Small intestine (tissue), 7 donors: ENCODE results near the gene COG5. TPM values are rescaled to one million over a fixed set of nuclear protein-coding genes. Genes with fewer than 3 reads are reported as not detected.

ENCODE experiments used
- DNase-seq, 2 donors: peaks; one replicate each; pipeline versions ENCODE4 v3.0.0 to v3.0.0-alpha.2; 2013
- FAIRE-seq: peaks from 2 replicates; lab custom pipeline; 2012; peaks lifted over from hg19 to GRCh38; lab: Jason Lieb, UNC
- H3K27ac ChIP-seq, 3 donors: one replicate each; pipeline ENCODE4 v1.5.1; 2013; ENCODE audit warnings: low read length in 2 of 3, mild to moderate bottlenecking in 2 of 3, control low read depth in 1 of 3, inconsistent platforms in 1 of 3, low read depth in 1 of 3, moderate library complexity in 1 of 3
- H3K27me3 ChIP-seq, 3 donors: one replicate each; pipeline ENCODE4 v1.6.1; 2013; ENCODE audit warnings: low read length in 3 of 3, inconsistent platforms in 1 of 3; ENCODE audit not compliant: control insufficient read depth in 3 of 3, insufficient read depth in 3 of 3
- H3K36me3 ChIP-seq, 3 donors: one replicate each; pipeline ENCODE4 v1.6.1; 2013; ENCODE audit warnings: low read length in 3 of 3, inconsistent platforms in 1 of 3, low read depth in 1 of 3, mild to moderate bottlenecking in 1 of 3, moderate library complexity in 1 of 3; ENCODE audit not compliant: control insufficient read depth in 3 of 3, insufficient read depth in 2 of 3
- H3K4me1 ChIP-seq, 3 donors: one replicate each; pipeline ENCODE4 v1.6.1; 2013; ENCODE audit warnings: low read length in 2 of 3, inconsistent platforms in 1 of 3, low read depth in 1 of 3, mild to moderate bottlenecking in 1 of 3, moderate library complexity in 1 of 3; ENCODE audit not compliant: control insufficient read depth in 3 of 3, insufficient read depth in 2 of 3
- H3K4me3 ChIP-seq, 3 donors: one replicate each; pipeline ENCODE4 v1.5.1; 2013; ENCODE audit warnings: low read length in 3 of 3, control low read depth in 1 of 3, inconsistent platforms in 1 of 3, low read depth in 1 of 3, mild to moderate bottlenecking in 1 of 3, moderate library complexity in 1 of 3
- H3K9me3 ChIP-seq, 2 donors: one replicate each; pipeline ENCODE4 v1.6.1; 2013; ENCODE audit warnings: low read depth in 1 of 2, low read length in 1 of 2; ENCODE audit not compliant: control insufficient read depth in 2 of 2, insufficient read depth in 1 of 2
- WGBS, 3 donors: extraction: QIAGEN DNeasy Blood & Tissue Kit; methylation state at CpG; one replicate each; pipeline ENCODE4 v1.1.7; 2013; 5-methylcytosine and 5-hydroxymethylcytosine counted together
- polyA plus RNA-seq, 4 donors: library from polyadenylated mRNA; stranded (reverse) in 3 of 4; unstranded in 1 of 4; fragments of 200-250 nt in 3 of 4; fragments of 120-200 nt in 1 of 4; gene quantifications; one replicate each; pipeline versions ENCODE4 v1.2.1 to v1.2.3, GENCODE V29; 2013
- donor health status: healthy with polysubstance abuse.
- donor health status: control.
- donor health status: control.
- donor health status: Bipolar disorder and iron deficiency.
- donor health status: healthy.

Gene COG5
- polyA plus RNA-seq, 4 donors: 10.3 to 41.6 (median 12.5) TPM

DNA sequence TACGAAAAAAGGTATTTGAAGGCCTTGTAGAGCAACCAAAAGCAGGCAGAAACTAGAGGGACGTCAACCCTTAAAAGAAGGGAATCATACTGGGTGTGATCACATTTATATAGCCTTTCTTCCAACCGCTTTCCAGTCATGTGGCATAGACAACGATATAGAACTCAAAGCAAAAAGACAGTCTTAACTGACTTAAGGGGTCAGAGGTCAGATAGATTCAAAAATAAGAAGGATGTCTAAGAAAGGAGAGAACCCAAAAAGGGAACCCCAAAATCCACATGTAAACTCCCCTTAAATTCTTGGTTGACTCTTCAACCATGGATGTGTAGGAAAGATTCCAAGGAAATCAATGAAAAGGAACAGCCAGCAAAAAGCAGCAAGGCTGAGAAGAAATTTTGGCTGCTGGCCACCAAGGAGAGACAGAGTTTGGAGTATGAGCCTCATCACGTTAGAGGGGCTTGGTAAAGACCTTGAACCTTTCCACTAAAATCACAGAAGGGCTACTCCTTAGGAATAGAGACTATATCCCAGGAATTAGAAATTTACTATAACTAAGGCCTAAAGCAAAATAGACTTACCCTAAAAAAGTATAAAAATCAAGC is 24.9 kb upstream of the COG5 start:
- DNase-seq (no peak), FAIRE-seq (no peak)
- Histone ChIP-seq H3K4me1 (no peaks in the 10 kb centered on the region), H3K9me3 (no peaks in the 10 kb centered on the region), H3K4me3 (no peak overlapping the region), H3K27me3 (no peaks in the 10 kb centered on the region), H3K36me3 (peaks cover 0 to 17% (median 0%) of the 10 kb centered on the region in 3 donors), H3K27ac (no peak overlapping the region)
- WGBS, 3 donors: 92 to 99% (median 93%) methylated on average over 5 of the region's 5 CpGs

DNA sequence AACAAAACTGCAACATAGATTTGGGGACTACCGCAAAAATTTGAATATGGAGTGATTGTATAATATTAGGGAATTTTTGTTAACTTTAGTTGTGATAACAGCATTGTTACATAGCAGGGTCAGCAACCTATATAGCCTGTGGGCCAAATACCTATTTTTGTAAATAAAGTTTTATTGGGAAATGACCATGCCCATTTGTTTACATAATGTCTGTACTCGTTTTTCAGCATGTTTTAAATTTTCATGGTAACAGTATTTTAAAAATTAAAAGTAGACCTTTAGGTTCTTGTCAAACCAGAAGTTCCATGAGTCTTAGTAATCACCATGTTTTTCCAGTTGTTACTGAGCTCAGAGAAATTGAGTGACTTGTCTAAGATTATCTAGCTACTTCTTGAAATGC is 21.0 kb upstream of the COG5 start:
- no peak for FAIRE-seq
- H3K27ac ChIP-seq: no peak overlapping the region
- WGBS, 3 donors: 82 to 88% (median 83%) methylated on average over 2 of the region's 2 CpGs

DNA sequence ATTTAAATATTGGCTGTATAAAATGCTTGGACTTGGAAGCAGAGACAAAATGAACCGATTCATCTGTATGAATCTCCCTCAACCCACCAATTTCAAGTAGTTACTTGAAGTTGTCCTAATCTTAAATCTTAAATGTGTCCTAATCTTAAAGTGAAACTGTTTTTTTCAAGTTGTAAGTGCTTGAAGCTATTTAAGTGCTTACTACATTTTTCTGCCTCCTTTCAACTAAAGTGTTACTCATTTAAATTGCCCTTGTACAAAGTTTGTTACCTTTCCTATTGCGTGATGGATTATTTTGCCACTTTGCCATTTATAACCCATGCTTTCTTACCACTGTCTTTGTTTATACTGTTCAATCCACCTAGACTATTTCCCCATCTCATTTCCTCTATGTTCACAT is 19.2 kb upstream of the COG5 start:
- Histone ChIP-seq H3K4me1 (peaks cover 0 to 9% (median 4%) of the 10 kb centered on the region in 3 donors), H3K36me3 (peaks cover 0 to 12% (median 0%) of the 10 kb centered on the region in 3 donors), H3K27ac (no peak overlapping the region), H3K27me3 (no peaks in the 10 kb centered on the region), H3K4me3 (no peak overlapping the region), H3K9me3 (no peaks in the 10 kb centered on the region)
- 62 to 80% (median 76%) methylated on average over 2 of the region's 2 CpGs for WGBS, 3 donors
- DNase-seq: no peak
- FAIRE-seq: no peak

More for the DNA sequence above, 21.0 kb upstream of the COG5 start:
- Histone ChIP-seq H3K4me3 (no peak overlapping the region), H3K36me3 (peaks cover 0 to 14% (median 0%) of the 10 kb centered on the region in 3 donors), H3K4me1 (peaks cover 0 to 9% (median 4%) of the 10 kb centered on the region in 3 donors), H3K27me3 (no peaks in the 10 kb centered on the region), H3K9me3 (no peaks in the 10 kb centered on the region)
- no peak for DNase-seq

DNA sequence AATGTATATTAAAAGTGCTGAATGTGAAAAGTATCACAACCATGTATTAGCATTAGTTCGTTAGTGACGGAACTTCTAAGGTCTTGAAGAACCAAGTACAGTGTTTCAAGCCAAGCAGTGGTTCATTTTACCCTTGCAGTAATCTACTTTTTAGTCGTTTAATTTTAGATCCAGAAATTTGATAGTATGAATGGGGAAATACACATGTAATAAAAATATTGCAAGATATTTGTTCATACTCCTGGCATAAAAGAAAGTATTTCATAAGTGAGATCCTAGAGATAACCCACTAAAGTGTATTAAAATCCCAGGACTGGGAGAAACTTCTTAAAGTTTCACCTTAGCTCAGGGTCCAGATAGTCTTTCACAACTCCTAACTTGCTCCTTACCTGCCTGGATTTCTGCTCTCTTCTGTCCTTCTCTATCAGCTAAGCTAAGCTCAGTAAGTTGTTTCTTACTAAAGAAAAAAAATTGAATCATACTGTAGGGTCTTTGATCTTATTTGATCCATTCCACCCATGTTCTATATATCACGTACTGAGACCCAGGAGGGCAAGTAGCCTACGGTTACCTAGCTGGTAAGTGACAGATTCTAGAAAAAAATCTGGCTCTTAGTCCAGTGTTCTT is 17.8 kb upstream of the COG5 start:
- Histone ChIP-seq H3K27me3 (no peaks in the 10 kb centered on the region), H3K4me1 (peaks cover 0 to 9% (median 4%) of the 10 kb centered on the region in 3 donors), H3K9me3 (no peaks in the 10 kb centered on the region), H3K4me3 (peak overlapping the region in 1 of 3 donors; percentile 67), H3K36me3 (peaks cover 0 to 8% (median 0%) of the 10 kb centered on the region in 3 donors), H3K27ac (peak overlapping the region in 1 of 3 donors; percentile 91)
- FAIRE-seq (no peak), DNase-seq (peak in 1 of 2 donors; percentile 43)
- WGBS, 3 donors: 19 to 44% (median 36%) methylated on average over 5 of the region's 5 CpGs

DNA sequence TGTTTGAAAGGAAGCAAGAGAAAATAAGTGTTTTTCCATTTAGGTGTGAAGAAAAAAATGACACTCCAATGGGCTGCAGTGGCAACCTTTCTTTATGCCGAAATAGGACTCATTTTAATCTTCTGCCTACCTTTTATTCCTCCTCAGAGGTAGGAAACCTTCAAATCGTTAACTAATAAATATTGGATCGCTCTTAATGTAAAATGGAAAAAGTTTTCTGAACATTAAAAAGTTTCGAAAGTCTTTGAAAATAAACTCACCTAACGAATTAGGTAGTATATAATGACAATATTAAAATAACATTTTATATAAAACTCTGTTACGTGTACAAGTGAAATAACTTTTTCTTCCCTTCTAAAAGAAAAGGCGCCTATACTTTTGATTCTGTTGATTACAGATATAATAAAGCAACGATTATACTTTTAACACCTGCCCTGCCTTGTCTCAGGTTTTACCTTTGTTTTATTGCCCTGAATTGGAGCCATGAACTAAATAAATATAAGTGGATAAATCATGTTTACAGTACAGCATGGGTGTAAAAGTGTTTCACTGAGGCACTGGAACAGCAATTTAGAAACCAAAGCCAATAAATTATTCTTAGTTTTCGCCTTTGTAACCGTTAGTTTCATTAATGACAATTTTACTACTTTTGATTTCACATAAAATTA is 17.1 kb upstream of the COG5 start:
- Histone ChIP-seq H3K4me1 (peaks cover 0 to 9% (median 4%) of the 10 kb centered on the region in 3 donors), H3K4me3 (peak overlapping the region; percentile 67 to 91 (median 87)), H3K36me3 (peaks cover 0 to 8% (median 0%) of the 10 kb centered on the region in 3 donors), H3K9me3 (no peaks in the 10 kb centered on the region), H3K27me3 (no peaks in the 10 kb centered on the region), H3K27ac (peak overlapping the region; percentile 78 to 96 (median 91))
- FAIRE-seq (no peak), DNase-seq (peak; percentile 16 to 52)
- WGBS, 3 donors: 11 to 32% (median 25%) methylated on average over 10 of the region's 10 CpGs

DNA sequence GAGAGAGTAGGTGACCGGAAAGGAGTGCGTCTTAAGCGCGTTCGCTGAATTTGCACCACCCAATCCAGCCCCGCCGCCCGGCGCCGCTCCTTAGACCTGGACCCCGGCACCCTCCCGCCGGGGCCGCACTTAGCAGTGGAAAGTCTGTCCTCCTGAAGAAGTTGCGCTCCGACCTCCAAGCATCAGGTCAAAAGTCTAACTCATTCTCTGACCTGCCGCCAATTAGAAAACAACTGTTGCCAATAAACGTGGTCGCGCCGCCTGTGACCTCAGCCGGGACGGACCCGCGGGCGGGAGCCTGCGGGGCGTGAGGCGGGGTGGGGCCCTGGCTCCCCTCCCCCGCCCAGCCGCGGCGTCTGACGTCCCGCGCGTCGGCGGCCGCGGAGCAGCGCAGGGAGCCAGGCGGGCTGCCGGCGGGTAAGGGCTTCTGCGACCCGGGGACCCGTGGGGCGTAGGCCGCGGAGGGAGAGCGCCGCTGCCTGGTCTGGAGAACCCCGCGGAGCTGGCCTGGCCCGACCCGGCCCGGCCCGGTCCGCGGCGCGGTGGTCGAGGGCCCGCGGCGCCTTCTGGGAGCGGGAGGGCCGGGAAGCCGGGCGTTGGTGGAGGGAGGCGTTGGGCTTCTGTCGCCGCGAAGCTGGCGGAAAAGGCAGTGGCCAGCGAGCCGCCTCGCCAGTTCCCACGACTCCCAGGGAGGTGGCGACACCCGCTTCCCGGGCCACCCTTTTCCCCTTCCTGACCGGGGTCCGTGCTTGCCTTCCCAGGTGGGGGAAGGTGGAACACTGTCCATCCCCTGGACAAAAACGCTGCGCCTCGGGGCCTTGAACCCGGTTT is 16.4 kb upstream of the COG5 start, which contains the start of gene BCAP29:
Gene BCAP29 (plus strand): TSS at position 362 of the 831 bp plus-strand sequence. CDS start 527 bp downstream, outside the sequence.
- WGBS, 3 donors: 0 to 1% (median 0%) methylated on average over 58 to 89 of the region's 89 CpGs
- peak within 1 kb of the TSS; percentile 78 to 96 (median 91) for H3K27ac ChIP-seq
- peaks cover 0 to 9% (median 4%) of the 10 kb centered on the region in 3 donors for H3K4me1 ChIP-seq
- DNase-seq (peak; percentile 77 to 92), FAIRE-seq (no peak)
- no peaks in the 10 kb centered on the region for H3K9me3 ChIP-seq
- H3K36me3 ChIP-seq: peaks cover 0 to 4% (median 0%) of the 10 kb centered on the region in 3 donors
- no peaks in the 10 kb centered on the region for H3K27me3 ChIP-seq
- H3K4me3 ChIP-seq: peak within 1 kb of the TSS; percentile 67 to 91 (median 87)

DNA sequence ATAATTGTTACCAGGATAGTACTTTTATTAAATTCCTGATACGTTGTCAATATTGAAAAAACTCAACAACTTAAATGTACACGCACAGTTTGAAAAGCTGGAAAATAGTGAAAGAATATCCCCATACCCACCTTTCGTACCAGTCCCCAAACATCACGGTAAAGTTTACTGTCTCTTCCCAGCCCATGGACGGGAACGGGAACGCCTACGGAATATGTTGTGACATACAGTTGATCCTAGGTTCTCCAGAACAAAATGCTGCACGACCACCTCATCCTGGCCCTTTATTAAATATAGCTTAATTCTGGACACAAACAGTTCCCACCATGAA is 15.8 kb upstream of the COG5 start:
- DNase-seq: no peak

More for the DNA sequence above, 15.8 kb upstream of the COG5 start:
- H3K4me3 ChIP-seq: peak overlapping the region; percentile 67 to 91 (median 87)
- no peaks in the 10 kb centered on the region for H3K27me3 ChIP-seq
- no peaks in the 10 kb centered on the region for H3K9me3 ChIP-seq
- no peak for FAIRE-seq
- 5 to 8% (median 6%) methylated on average over 9 of the region's 9 CpGs for WGBS, 3 donors
- H3K36me3 ChIP-seq: peaks cover 0 to 4% (median 0%) of the 10 kb centered on the region in 3 donors
- peak overlapping the region; percentile 78 to 96 (median 91) for H3K27ac ChIP-seq
- H3K4me1 ChIP-seq: peaks cover 0 to 9% (median 4%) of the 10 kb centered on the region in 3 donors
